Vagina (tissue), 2 donors: ENCODE data around the gene THPO. TPM values are rescaled to one million over a fixed set of nuclear protein-coding genes. Genes with fewer than 3 reads are reported as not detected.

ENCODE experiments used
- DNase-seq, 2 donors: peaks; one replicate each; pipeline ENCODE4 v3.0.0-alpha.2; 2017; ENCODE audit errors: extremely low spot score in 2 of 2
- H3K27ac ChIP-seq: fragments of 200-600 bp; sonication (generic); one replicate; pipeline ENCODE4 v1.5.1; 2019
- H3K27me3 ChIP-seq: fragments of 200-600 bp; sonication (generic); one replicate; pipeline ENCODE4 v1.5.1; 2019
- H3K36me3 ChIP-seq, 2 donors: fragments of 200-600 bp; sonication (generic); one replicate each; pipeline ENCODE4 v1.5.1; 2017 to 2019
- H3K4me1 ChIP-seq: fragments of 200-600 bp; sonication (generic); one replicate; pipeline ENCODE4 v1.5.1; 2019
- H3K4me3 ChIP-seq, 2 donors: fragments of 200-600 bp; sonication (generic); 1 replicate in 1 of 2; 2 replicates in 1 of 2; pipeline ENCODE4 v1.5.1; 2016 to 2019
- H3K9me3 ChIP-seq: fragments of 200-600 bp; sonication (generic); one replicate; pipeline ENCODE4 v1.5.1; 2019
- CTCF ChIP-seq, 3 experiments: fragments of 450-650 bp in 2 of 3; fragments of 200-600 bp in 1 of 3; sonication (generic) in 1 of 3; IDR thresholded peaks; one replicate each; pipeline ENCODE4 v1.5.1; 2017 to 2019; ENCODE audit warnings: antibody characterized with exemption in 3 of 3, mild to moderate bottlenecking in 2 of 3, moderate library complexity in 2 of 3
- POLR2A ChIP-seq, 2 donors: fragments of 450-650 bp; IDR thresholded peaks; one replicate each; pipeline ENCODE4 v1.6.1; 2017; ENCODE audit warnings: antibody characterized with exemption in 2 of 2, mild to moderate bottlenecking in 2 of 2, moderate library complexity in 2 of 2
- POLR2AphosphoS5 ChIP-seq, 2 donors: sonication (generic); formaldehyde crosslinking; IDR thresholded peaks; one replicate each; pipeline ENCODE4 v1.9.0; 2017; ENCODE audit warnings: antibody characterized with exemption in 2 of 2, mild to moderate bottlenecking in 2 of 2, low read depth in 1 of 2; ENCODE audit not compliant: insufficient read depth in 1 of 2
- intact Hi-C: fragments of 100-400 bp; cut with DNase I; formaldehyde crosslinking; loops from one replicate; pipeline ENCODE4 v1.15.1; 2023
- total RNA-seq: library from RNA; depleted of rRNA; stranded (reverse); fragments of >200 nt; gene quantifications from one replicate; pipeline ENCODE4 v1.2.3, GENCODE V29; 2016

Gene THPO
- total RNA-seq, 1 donor from 2014 or later = 0.74 TPM

GRCh38 chr3:184417619-184418327, 39.8 kb upstream of the THPO start:
- no peak for DNase-seq
- Histone ChIP-seq H3K9me3 (peaks cover 4% of the 10 kb centered on the region), H3K36me3 (no peaks in the 10 kb centered on the region), H3K4me1 (no peaks in the 10 kb centered on the region), H3K4me3 (no peak overlapping the region), H3K27me3 (no peaks in the 10 kb centered on the region), H3K27ac (no peak overlapping the region)
- intact Hi-C loops = no loop called here
- TF ChIP-seq CTCF (IDR thresholded peaks at IDR 0.05) (peak; percentile 77 to 89 (median 84)), POLR2A (IDR thresholded peaks at IDR 0.05) (no peak)

GRCh38 chr3:184415203-184415490, 37.1 kb upstream of the THPO start:
- Histone ChIP-seq H3K9me3 (no peaks in the 10 kb centered on the region), H3K4me3 (no peak overlapping the region), H3K27ac (no peak overlapping the region), H3K36me3 (no peaks in the 10 kb centered on the region), H3K27me3 (no peaks in the 10 kb centered on the region), H3K4me1 (no peaks in the 10 kb centered on the region)
- TF ChIP-seq POLR2A (IDR thresholded peaks at IDR 0.05) (no peak), CTCF (IDR thresholded peaks at IDR 0.05) (no peak), POLR2AphosphoS5 (IDR thresholded peaks at IDR 0.05; ENCODE audit: insufficient read depth in 1 of 2, low read depth in 1 of 2) (no peak)
- no peak for DNase-seq
- intact Hi-C loops = no loop called here

GRCh38 chr3:184414418-184415202, 36.6 kb upstream of the THPO start:
- no peak overlapping the region for H3K4me3 ChIP-seq
- no peak overlapping the region for H3K27ac ChIP-seq
- H3K36me3 ChIP-seq = no peaks in the 10 kb centered on the region
- no peak for TF ChIP-seq POLR2AphosphoS5 (IDR thresholded peaks at IDR 0.05; ENCODE audit: insufficient read depth in 1 of 2, low read depth in 1 of 2)
- H3K27me3 ChIP-seq = no peaks in the 10 kb centered on the region
- H3K4me1 ChIP-seq = no peaks in the 10 kb centered on the region
- no peaks in the 10 kb centered on the region for H3K9me3 ChIP-seq
- DNase-seq = no peak
- intact Hi-C loops = no loop called here

- peak in 1 of 2 donors; percentile 83 for DNase-seq
- Histone ChIP-seq H3K36me3 (no peaks in the 10 kb centered on the region), H3K4me3 (no peak overlapping the region), H3K27me3 (no peaks in the 10 kb centered on the region), H3K9me3 (no peaks in the 10 kb centered on the region), H3K27ac (no peak overlapping the region), H3K4me1 (no peaks in the 10 kb centered on the region)
- intact Hi-C loops = no loop called here
- TF ChIP-seq CTCF (IDR thresholded peaks at IDR 0.05) = no peak
- TF ChIP-seq POLR2A (IDR thresholded peaks at IDR 0.05) = no peak
- no peak for TF ChIP-seq POLR2AphosphoS5 (IDR thresholded peaks at IDR 0.05; ENCODE audit: insufficient read depth in 1 of 2, low read depth in 1 of 2)
Observed at GRCh38 chr3:184409946-184410500, 32.0 kb upstream of the THPO start.

GRCh38 chr3:184409331-184409926, 31.4 kb upstream of the THPO start:
- Histone ChIP-seq H3K9me3 (no peaks in the 10 kb centered on the region), H3K4me1 (no peaks in the 10 kb centered on the region), H3K27me3 (no peaks in the 10 kb centered on the region), H3K36me3 (no peaks in the 10 kb centered on the region), H3K27ac (no peak overlapping the region), H3K4me3 (no peak overlapping the region)
- intact Hi-C loops = no loop called here
- no peak for DNase-seq
- TF ChIP-seq POLR2A (IDR thresholded peaks at IDR 0.05) = no peak
